K562 treated with DMSO at 1 percent for 12 hours (cell line): ENCODE measurements around the gene PLAGL2. TPM values are rescaled to one million over a fixed set of nuclear protein-coding genes. Genes with fewer than 3 reads are reported as not detected.

Experiments used
- total RNA-seq: library from RNA; unstranded; fragments of 300-600 nt; gene quantifications from 2 replicates; pipeline ENCODE4 v1.2.3, GENCODE V29; 2022; ENCODE audit not compliant: insufficient read depth

The PLAGL2 gene
- 5.1 and 17.3 TPM in 2 replicates for total RNA-seq

GRCh38 chr20:32207626-32208498, at the start of gene PLAGL2, which contains the start of gene POFUT1:
Gene PLAGL2 (minus strand): TSS chr20:32207743. CDS start chr20:32202178, 5,565 bp downstream.
Gene POFUT1 (plus strand): TSS chr20:32207880. CDS start chr20:32207942, 62 bp downstream.

Other genes starting within 250 kb of the PLAGL2 start
- not detected in 2 replicates for gene XKR7, start 239.6 kb downstream of the PLAGL2 start, total RNA-seq
- 0.75 TPM in 1 of 2 replicates, not detected in the other for gene CCM2L, start 197.3 kb downstream of the PLAGL2 start, total RNA-seq
- gene HCK, start 155.5 kb downstream of the PLAGL2 start, total RNA-seq: not detected in 2 replicates
- gene TM9SF4, start 98.0 kb downstream of the PLAGL2 start, total RNA-seq: 12.4 and 38.3 TPM in 2 replicates
- gene POFUT1, start 137 bp upstream of the PLAGL2 start, total RNA-seq: 9.3 and 28.7 TPM in 2 replicates
- 4.5 and 13.2 TPM in 2 replicates for gene KIF3B, start 69.9 kb upstream of the PLAGL2 start, total RNA-seq
- 23.8 and 49.2 TPM in 2 replicates for gene ASXL1, start 150.6 kb upstream of the PLAGL2 start, total RNA-seq